ENCODE data around the gene RNASEH2A.

Gene RNASEH2A

DNA sequence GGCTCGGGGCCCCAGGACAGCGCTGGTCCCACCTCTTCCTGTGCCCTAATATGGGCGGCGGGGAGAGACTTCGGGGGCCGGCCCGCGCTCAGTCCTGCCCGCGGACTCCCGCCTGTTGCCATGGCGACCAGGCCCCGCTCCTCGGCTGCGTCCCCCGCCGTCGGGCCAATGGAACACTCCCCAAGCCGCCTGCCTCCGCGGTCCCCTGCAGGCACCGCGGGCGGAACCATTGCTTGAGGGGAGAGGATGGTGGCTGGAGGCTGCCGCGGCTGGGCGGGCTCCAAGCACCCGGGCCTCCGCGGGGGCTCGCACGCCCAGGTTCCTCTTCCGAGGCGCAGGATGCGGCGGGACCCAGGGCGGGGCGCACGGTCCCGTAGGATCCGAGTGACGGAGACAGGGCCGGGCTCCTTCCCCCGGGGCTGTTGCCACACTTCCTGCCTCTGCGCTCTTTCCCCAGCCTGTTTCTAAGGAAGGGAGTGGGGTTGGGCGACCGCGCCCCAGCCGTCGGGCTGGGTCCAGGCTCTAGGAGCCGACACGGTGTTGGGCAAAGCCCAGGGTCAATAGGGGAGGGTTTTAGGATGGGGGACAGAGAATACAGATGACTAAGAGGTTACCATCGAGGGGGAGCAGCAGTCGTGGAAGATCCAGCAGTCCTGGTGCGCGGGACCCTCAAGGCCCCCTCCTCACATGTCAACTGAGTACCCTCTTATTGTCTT lies 16.3 kb upstream of the RNASEH2A start:
- TF ChIP-seq ZFP3 (CRISPR knock-in tag; IDR thresholded peaks at IDR 0.05) (peak; percentile 71; the same call in 1 of the 2 replicates), PATZ1 (CRISPR knock-in tag; IDR thresholded peaks at IDR 0.05; ENCODE audit: borderline replicate concordance) (peak; percentile 77; the same call in 1 of the 2 replicates), RARB (CRISPR knock-in tag; IDR thresholded peaks at IDR 0.05) (no peak)
- peak; percentile 47 for ATAC-seq

GRCh38 chr19:12790628-12791344 lies 15.6 kb upstream of the RNASEH2A start:
- ATAC-seq: no peak
- TF ChIP-seq ZFP30 (CRISPR knock-in tag; IDR thresholded peaks at IDR 0.05): no peak

GRCh38 chr19:12791345-12792050 lies 14.9 kb upstream of the RNASEH2A start, which contains the start of gene JUNB:
Gene JUNB, plus strand, starts transcription at chr19:12791486. Its CDS starts 286 bp downstream, at chr19:12791772.
- no peak; the same call in 1 of the 2 replicates for TF ChIP-seq ZNF565 (CRISPR knock-in tag; conservative IDR thresholded peaks at IDR 0.05; ENCODE audit: low read depth)
- TF ChIP-seq ARNTL (CRISPR knock-in tag; IDR thresholded peaks at IDR 0.05; ENCODE audit: borderline replicate concordance, low read depth): no peak
- TF ChIP-seq ZFP3 (CRISPR knock-in tag; IDR thresholded peaks at IDR 0.05): peak; percentile 57
- no peak for TF ChIP-seq OSR1 (CRISPR knock-in tag; IDR thresholded peaks at IDR 0.05)
- TF ChIP-seq ZNF70 (CRISPR knock-in tag; IDR thresholded peaks at IDR 0.05): peak; percentile 55; the same call in 1 of the 2 replicates
- 0 out of 2 replicates have a peak, but pooled peaks have one; percentile 28 for TF ChIP-seq ESRRG (CRISPR knock-in tag; IDR thresholded peaks at IDR 0.05)
- TF ChIP-seq, protein P1, sequence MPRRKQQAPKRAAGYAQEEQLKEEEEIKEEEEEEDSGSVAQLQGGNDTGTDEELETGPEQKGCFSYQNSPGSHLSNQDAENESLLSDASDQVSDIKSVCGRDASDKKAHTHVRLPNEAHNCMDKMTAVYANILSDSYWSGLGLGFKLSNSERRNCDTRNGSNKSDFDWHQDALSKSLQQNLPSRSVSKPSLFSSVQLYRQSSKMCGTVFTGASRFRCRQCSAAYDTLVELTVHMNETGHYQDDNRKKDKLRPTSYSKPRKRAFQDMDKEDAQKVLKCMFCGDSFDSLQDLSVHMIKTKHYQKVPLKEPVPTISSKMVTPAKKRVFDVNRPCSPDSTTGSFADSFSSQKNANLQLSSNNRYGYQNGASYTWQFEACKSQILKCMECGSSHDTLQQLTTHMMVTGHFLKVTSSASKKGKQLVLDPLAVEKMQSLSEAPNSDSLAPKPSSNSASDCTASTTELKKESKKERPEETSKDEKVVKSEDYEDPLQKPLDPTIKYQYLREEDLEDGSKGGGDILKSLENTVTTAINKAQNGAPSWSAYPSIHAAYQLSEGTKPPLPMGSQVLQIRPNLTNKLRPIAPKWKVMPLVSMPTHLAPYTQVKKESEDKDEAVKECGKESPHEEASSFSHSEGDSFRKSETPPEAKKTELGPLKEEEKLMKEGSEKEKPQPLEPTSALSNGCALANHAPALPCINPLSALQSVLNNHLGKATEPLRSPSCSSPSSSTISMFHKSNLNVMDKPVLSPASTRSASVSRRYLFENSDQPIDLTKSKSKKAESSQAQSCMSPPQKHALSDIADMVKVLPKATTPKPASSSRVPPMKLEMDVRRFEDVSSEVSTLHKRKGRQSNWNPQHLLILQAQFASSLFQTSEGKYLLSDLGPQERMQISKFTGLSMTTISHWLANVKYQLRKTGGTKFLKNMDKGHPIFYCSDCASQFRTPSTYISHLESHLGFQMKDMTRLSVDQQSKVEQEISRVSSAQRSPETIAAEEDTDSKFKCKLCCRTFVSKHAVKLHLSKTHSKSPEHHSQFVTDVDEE (CRISPR knock-in tag; IDR thresholded peaks at IDR 0.05): no peak
- TF ChIP-seq ZNF8 (CRISPR knock-in tag; IDR thresholded peaks at IDR 0.05): no peak
- no peak for TF ChIP-seq POU6F1 (CRISPR knock-in tag; IDR thresholded peaks at IDR 0.05; ENCODE audit: borderline replicate concordance, low read depth)
- no peak for TF ChIP-seq BACH2 (CRISPR knock-in tag; IDR thresholded peaks at IDR 0.05; ENCODE audit: borderline replicate concordance)
- peak; percentile 91 for TF ChIP-seq PATZ1 (CRISPR knock-in tag; IDR thresholded peaks at IDR 0.05; ENCODE audit: borderline replicate concordance)
- peak; percentile 59; the same call in 1 of the 2 replicates for TF ChIP-seq TOX (CRISPR knock-in tag; IDR thresholded peaks at IDR 0.05; ENCODE audit: borderline replicate concordance)
- peak; percentile 95 for TF ChIP-seq GLIS3 (CRISPR knock-in tag; IDR thresholded peaks at IDR 0.05)
- TF ChIP-seq, protein P2, sequence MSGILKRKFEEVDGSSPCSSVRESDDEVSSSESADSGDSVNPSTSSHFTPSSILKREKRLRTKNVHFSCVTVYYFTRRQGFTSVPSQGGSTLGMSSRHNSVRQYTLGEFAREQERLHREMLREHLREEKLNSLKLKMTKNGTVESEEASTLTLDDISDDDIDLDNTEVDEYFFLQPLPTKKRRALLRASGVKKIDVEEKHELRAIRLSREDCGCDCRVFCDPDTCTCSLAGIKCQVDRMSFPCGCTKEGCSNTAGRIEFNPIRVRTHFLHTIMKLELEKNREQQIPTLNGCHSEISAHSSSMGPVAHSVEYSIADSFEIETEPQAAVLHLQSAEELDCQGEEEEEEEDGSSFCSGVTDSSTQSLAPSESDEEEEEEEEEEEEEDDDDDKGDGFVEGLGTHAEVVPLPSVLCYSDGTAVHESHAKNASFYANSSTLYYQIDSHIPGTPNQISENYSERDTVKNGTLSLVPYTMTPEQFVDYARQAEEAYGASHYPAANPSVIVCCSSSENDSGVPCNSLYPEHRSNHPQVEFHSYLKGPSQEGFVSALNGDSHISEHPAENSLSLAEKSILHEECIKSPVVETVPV (CRISPR knock-in tag; IDR thresholded peaks at IDR 0.05): 0 out of 2 replicates have a peak, but pooled peaks have one; percentile 53
- no peak for TF ChIP-seq CSDC2 (CRISPR knock-in tag; IDR thresholded peaks at IDR 0.05)
- TF ChIP-seq TCF4 (CRISPR knock-in tag; IDR thresholded peaks at IDR 0.05; ENCODE audit: borderline replicate concordance): no peak
- TF ChIP-seq ZFP30 (CRISPR knock-in tag; IDR thresholded peaks at IDR 0.05): no peak
- TF ChIP-seq ISL1 (CRISPR knock-in tag; IDR thresholded peaks at IDR 0.05): no peak
- no peak for TF ChIP-seq RARB (CRISPR knock-in tag; IDR thresholded peaks at IDR 0.05)
- TF ChIP-seq ZC3H10 (CRISPR knock-in tag; IDR thresholded peaks at IDR 0.05): peak; percentile 76; the same call in 1 of the 2 replicates
- TF ChIP-seq CREB5 (CRISPR knock-in tag; IDR thresholded peaks at IDR 0.05; ENCODE audit: low read depth): no peak; the same call in 1 of the 2 replicates
- no peak for TF ChIP-seq SNAI2 (CRISPR knock-in tag; IDR thresholded peaks at IDR 0.05)
- TF ChIP-seq PPARA (CRISPR knock-in tag; IDR thresholded peaks at IDR 0.05; ENCODE audit: borderline replicate concordance): no peak
- peak; percentile 59 for ATAC-seq
